Type B pancreatic cell (in vitro differentiated cells): ENCODE data around the gene EMILIN1. TPM values are rescaled to one million over a fixed set of nuclear protein-coding genes. Genes with fewer than 3 reads are reported as not detected.

Experiments used
- DNase-seq: peaks from one replicate; pipeline ENCODE4 v3.0.0; 2021; ENCODE audit warnings: mixed read lengths; ENCODE audit not compliant: unreplicated experiment; ENCODE audit errors: extremely low spot score
- H3K27ac Mint-ChIP-seq: 2 replicates; pipeline ENCODE4 v1.8.0; 2021; ENCODE audit warnings: mild to moderate bottlenecking, mixed read lengths
- H3K27me3 Mint-ChIP-seq: 2 replicates; pipeline ENCODE4 v1.8.0; 2021; ENCODE audit warnings: mixed read lengths
- H3K36me3 Mint-ChIP-seq: 2 replicates; pipeline ENCODE4 v1.8.0; 2021; ENCODE audit warnings: mixed read lengths
- H3K4me1 Mint-ChIP-seq: one replicate; pipeline ENCODE4 v1.8.0; 2021; ENCODE audit warnings: mixed read lengths; ENCODE audit not compliant: unreplicated experiment
- H3K4me3 Mint-ChIP-seq: 2 replicates; pipeline ENCODE4 v1.8.0; 2021; ENCODE audit warnings: mild to moderate bottlenecking, mixed read lengths
- H3K9me3 Mint-ChIP-seq: 2 replicates; pipeline ENCODE4 v1.8.0; 2021; ENCODE audit warnings: mixed read lengths
- total RNA-seq: library from RNA; stranded (reverse); gene quantifications from 2 replicates; pipeline ENCODE4 v1.2.1, GENCODE V29; 2021; ENCODE audit warnings: low replicate concordance
- TF ChIP-seq, protein P1 (sequence below): fragments of 200-600 bp; sonication (generic); conservative IDR thresholded peaks from 2 replicates; pipeline ENCODE4 v1.5.0; 2021; ENCODE audit warnings: antibody characterized with exemption, mild to moderate bottlenecking

The EMILIN1 gene
- total RNA-seq, 1 donor from 2014 or later, result 60.7 TPM

DNA sequence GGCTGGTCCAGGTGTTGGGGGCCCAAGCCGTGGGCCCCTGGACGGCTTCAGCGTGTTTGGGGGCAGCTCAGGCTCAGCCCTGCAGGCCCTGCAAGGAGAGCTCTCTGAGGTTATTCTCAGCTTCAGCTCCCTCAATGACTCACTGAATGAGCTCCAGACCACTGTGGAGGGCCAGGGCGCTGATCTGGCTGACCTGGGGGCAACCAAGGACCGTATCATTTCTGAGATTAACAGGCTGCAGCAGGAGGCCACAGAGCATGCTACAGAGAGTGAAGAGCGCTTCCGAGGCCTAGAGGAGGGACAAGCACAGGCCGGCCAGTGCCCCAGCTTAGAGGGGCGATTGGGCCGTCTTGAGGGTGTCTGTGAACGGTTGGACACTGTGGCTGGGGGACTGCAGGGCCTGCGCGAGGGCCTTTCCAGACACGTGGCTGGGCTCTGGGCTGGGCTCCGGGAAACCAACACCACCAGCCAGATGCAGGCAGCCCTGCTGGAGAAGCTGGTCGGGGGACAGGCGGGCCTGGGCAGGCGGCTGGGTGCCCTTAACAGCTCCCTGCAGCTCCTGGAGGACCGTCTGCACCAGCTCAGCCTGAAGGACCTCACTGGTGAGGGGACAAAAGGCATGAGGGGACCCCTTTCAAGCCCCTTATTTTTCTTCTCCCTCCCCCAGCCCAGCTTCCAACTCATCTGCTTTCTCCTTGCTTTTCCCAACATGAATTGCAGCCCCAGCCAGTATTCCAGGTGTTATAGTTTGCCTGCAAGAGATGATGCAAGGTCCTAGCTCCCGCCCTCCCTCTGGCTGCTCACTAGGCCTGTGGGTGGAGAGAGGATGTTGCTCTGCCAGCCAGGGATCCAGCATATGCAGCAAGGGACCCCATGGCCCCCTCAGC lies 5.2 kb downstream of the EMILIN1 start:
- Mint-ChIP-seq H3K27ac (no peak overlapping the region), H3K4me1 (peaks cover 18% of the 10 kb centered on the region), H3K27me3 (peaks cover 10% of the 10 kb centered on the region)

DNA sequence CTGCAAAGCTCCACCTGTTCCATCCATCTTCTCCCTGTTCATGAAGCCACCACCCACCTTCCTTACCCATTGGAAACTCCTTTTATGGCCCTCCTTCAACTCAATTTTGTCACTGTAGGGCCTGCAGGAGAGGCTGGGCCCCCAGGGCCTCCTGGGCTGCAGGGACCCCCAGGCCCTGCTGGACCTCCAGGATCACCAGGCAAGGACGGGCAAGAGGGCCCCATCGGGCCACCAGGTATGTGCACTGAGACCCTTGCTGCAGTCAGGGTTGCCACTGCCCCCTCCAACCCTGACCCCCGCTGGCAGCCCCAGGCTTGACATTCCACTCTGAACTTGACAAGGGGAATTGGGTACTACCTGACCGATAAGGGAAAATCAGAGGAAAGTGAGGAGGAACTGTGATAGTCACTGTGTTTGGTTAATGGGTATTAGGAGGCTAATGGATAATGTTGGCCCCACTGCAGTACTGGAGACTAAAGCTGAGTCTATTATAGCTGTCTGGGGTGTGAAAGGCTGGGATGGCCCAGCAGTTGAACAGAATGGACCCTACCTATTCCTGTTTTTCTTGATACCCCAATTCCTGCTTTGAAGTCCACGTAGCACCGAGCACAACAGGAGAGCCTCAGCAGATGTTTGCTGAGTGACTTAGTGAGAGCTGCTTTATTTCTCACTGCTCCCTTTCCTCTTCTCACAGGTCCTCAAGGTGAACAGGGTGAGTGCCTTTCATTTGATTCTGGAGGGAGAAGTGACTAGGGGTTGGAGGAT lies 6.1 kb downstream of the EMILIN1 start:
- Mint-ChIP-seq H3K9me3 (no peaks in the 10 kb centered on the region), H3K4me3 (peak overlapping the region; percentile 65), H3K27me3 (peaks cover 10% of the 10 kb centered on the region), H3K4me1 (peaks cover 18% of the 10 kb centered on the region), H3K27ac (no peak overlapping the region), H3K36me3 (peaks cover 5% of the 10 kb centered on the region)
- TF ChIP-seq, protein P1, sequence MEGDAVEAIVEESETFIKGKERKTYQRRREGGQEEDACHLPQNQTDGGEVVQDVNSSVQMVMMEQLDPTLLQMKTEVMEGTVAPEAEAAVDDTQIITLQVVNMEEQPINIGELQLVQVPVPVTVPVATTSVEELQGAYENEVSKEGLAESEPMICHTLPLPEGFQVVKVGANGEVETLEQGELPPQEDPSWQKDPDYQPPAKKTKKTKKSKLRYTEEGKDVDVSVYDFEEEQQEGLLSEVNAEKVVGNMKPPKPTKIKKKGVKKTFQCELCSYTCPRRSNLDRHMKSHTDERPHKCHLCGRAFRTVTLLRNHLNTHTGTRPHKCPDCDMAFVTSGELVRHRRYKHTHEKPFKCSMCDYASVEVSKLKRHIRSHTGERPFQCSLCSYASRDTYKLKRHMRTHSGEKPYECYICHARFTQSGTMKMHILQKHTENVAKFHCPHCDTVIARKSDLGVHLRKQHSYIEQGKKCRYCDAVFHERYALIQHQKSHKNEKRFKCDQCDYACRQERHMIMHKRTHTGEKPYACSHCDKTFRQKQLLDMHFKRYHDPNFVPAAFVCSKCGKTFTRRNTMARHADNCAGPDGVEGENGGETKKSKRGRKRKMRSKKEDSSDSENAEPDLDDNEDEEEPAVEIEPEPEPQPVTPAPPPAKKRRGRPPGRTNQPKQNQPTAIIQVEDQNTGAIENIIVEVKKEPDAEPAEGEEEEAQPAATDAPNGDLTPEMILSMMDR, result no peak
- no peak for DNase-seq

More for the DNA sequence above, 5.2 kb downstream of the EMILIN1 start:
- no peak for DNase-seq
- Mint-ChIP-seq H3K9me3 (no peaks in the 10 kb centered on the region), H3K4me3 (peak overlapping the region; percentile 44), H3K36me3 (peaks cover 5% of the 10 kb centered on the region)
- TF ChIP-seq, protein P1, result no peak

DNA sequence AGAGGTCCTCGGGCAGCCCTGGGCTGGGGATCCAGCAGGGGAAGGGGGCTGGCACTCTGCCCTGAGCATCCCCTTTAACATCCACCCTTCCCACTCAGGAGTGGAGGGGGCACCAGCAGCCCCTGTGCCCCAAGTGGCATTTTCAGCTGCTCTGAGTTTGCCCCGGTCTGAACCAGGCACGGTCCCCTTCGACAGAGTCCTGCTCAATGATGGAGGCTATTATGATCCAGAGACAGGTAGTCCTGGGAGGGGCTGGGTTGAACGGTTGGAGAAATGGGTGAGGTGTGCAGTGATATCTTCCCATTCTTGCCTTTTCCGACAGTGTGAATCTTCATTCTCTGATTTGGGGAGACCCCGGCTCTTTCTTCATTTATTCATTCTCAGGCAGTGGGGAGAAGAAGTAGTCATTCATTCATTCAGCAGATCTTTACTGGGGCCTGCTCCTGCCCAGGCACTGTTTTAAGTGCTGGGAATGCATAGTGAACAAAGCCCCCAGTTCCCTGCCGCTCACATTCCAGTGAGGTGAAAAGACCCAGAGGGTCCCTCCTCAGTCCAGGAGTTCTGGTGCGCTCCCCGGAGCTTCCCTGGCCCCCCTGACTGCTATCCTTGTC lies 6.8 kb downstream of the EMILIN1 start:
- Mint-ChIP-seq H3K4me3 (peak overlapping the region; percentile 72), H3K27me3 (peaks cover 10% of the 10 kb centered on the region), H3K36me3 (peaks cover 5% of the 10 kb centered on the region), H3K9me3 (no peaks in the 10 kb centered on the region), H3K27ac (peak overlapping the region; percentile 55), H3K4me1 (peaks cover 13% of the 10 kb centered on the region)
- TF ChIP-seq, protein P1, result no peak
- DNase-seq, result no peak

DNA sequence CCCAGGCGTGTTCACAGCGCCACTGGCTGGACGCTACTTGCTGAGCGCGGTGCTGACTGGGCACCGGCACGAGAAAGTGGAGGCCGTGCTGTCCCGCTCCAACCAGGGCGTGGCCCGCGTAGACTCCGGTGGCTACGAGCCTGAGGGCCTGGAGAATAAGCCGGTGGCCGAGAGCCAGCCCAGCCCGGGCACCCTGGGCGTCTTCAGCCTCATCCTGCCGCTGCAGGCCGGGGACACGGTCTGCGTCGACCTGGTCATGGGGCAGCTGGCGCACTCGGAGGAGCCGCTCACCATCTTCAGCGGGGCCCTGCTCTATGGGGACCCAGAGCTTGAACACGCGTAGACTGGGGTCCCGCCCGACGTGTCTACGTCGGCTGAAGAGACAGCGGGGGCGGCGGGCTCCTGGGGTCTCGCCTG lies 7.3 kb downstream of the EMILIN1 start:
- Mint-ChIP-seq H3K4me1 (peaks cover 10% of the 10 kb centered on the region), H3K36me3 (peaks cover 5% of the 10 kb centered on the region), H3K4me3 (peak overlapping the region; percentile 72), H3K27ac (peak overlapping the region; percentile 55), H3K27me3 (peaks cover 10% of the 10 kb centered on the region), H3K9me3 (no peaks in the 10 kb centered on the region)
- TF ChIP-seq, protein P1, result no peak
- DNase-seq, result no peak

DNA sequence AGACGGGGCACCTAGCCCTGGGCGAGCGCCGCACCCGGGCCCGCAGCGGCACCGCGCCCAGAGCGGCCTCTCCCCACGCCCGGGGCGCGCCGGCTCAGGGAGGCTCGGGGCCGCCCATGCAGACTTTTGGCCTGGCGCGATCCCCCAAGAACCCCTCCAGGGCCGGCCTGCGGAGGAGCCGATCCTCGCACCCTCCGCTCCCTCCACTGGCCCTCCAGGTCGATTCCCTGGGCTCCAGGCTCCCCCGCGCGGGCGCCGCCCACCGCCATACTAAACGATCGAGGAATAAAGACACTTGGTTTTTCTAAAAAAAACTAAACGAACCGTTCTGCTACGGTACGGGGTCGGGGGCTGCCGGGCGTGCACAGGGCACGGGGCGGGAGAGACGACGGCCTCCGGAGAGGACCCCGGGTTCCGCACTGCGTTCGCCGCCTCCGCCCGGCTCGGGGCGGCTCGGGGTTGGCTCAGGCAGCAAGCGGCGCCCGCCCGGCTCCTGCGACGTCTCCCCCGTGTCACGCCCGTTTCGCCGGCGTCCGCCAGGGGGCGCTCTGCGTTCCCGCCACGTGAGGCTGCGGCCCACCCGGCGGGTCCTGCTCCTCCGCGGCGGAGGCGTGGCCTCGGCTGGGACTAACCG lies 7.8 kb downstream of the EMILIN1 start:
- peak; percentile 99 for DNase-seq
- H3K4me1 Mint-ChIP-seq, result peaks cover 5% of the 10 kb centered on the region
- H3K4me3 Mint-ChIP-seq, result peak overlapping the region; percentile 88
- no peak overlapping the region for H3K27ac Mint-ChIP-seq
- H3K9me3 Mint-ChIP-seq, result no peaks in the 10 kb centered on the region
- peaks cover 3% of the 10 kb centered on the region for H3K36me3 Mint-ChIP-seq
- H3K27me3 Mint-ChIP-seq, result peaks cover 10% of the 10 kb centered on the region
- TF ChIP-seq, protein P1, result peak; percentile 97
